IPS-18a (cell line): ENCODE results near the gene AKAP13.
"Not testable (repeated sequence)": the region's sequence is repeated elsewhere in the genome, so short reads cannot be mapped to it uniquely, and the experiment has no call there.

Experiments
- H3K27ac ChIP-seq: one replicate; pipeline ENCODE4 v1.5.1; 2013; ENCODE audit warnings: low read length
- H3K27me3 ChIP-seq: one replicate; pipeline ENCODE4 v1.6.1; 2013; ENCODE audit warnings: mild to moderate bottlenecking, low read length; ENCODE audit not compliant: control insufficient read depth, insufficient read depth
- H3K36me3 ChIP-seq: one replicate; pipeline ENCODE4 v1.6.1; 2013; ENCODE audit warnings: low read depth, low read length; ENCODE audit not compliant: control insufficient read depth
- H3K4me1 ChIP-seq: one replicate; pipeline ENCODE4 v1.6.1; 2013; ENCODE audit warnings: low read depth, low read length; ENCODE audit not compliant: control insufficient read depth
- H3K4me3 ChIP-seq: one replicate; pipeline ENCODE4 v1.5.1; 2013; ENCODE audit warnings: low read length
- H3K9ac ChIP-seq: one replicate; pipeline ENCODE4 v1.6.1; 2013; ENCODE audit warnings: mild to moderate bottlenecking, low read length, moderate library complexity
- H3K9me3 ChIP-seq: one replicate; pipeline ENCODE4 v1.6.1; 2013; ENCODE audit warnings: low read depth, low read length; ENCODE audit not compliant: control insufficient read depth

AKAP13 gene

GRCh38 chr15:85421116-85421925 lies 40.9 kb downstream of the AKAP13 start:
- Histone ChIP-seq H3K27ac (no peak overlapping the region), H3K9ac (no peak overlapping the region), H3K27me3 (no peaks in the 10 kb centered on the region), H3K36me3 (no peaks in the 10 kb centered on the region), H3K4me3 (no peak overlapping the region), H3K4me1 (no peaks in the 10 kb centered on the region), H3K9me3 (no peaks in the 10 kb centered on the region)

- Histone ChIP-seq H3K27ac (no peak overlapping the region), H3K4me3 (no peak overlapping the region), H3K9ac (no peak overlapping the region), H3K27me3 (no peaks in the 10 kb centered on the region), H3K4me1 (no peaks in the 10 kb centered on the region), H3K36me3 (no peaks in the 10 kb centered on the region), H3K9me3 (no peaks in the 10 kb centered on the region)
Observed at GRCh38 chr15:85422607-85423006, 42.2 kb downstream of the AKAP13 start.

- no peak overlapping the region for H3K4me3 ChIP-seq
Observed at GRCh38 chr15:85423256-85423655, 42.9 kb downstream of the AKAP13 start.

GRCh38 chr15:85424154-85424553 lies 43.8 kb downstream of the AKAP13 start:
- H3K9me3 ChIP-seq: no peaks in the 10 kb centered on the region
- H3K36me3 ChIP-seq: no peaks in the 10 kb centered on the region
- H3K4me1 ChIP-seq: no peaks in the 10 kb centered on the region
- H3K9ac ChIP-seq: no peak overlapping the region
- no peak overlapping the region for H3K4me3 ChIP-seq
- no peak overlapping the region for H3K27ac ChIP-seq
- no peaks in the 10 kb centered on the region for H3K27me3 ChIP-seq

More at GRCh38 chr15:85423256-85423655, 42.9 kb downstream of the AKAP13 start:
- Histone ChIP-seq H3K9me3 (no peaks in the 10 kb centered on the region), H3K4me1 (no peaks in the 10 kb centered on the region), H3K36me3 (no peaks in the 10 kb centered on the region), H3K9ac (no peak overlapping the region), H3K27me3 (no peaks in the 10 kb centered on the region), H3K27ac (no peak overlapping the region)

- Histone ChIP-seq H3K9me3 (no peaks in the 10 kb centered on the region), H3K4me3 (no peak overlapping the region), H3K36me3 (no peaks in the 10 kb centered on the region), H3K9ac (no peak overlapping the region), H3K27me3 (no peaks in the 10 kb centered on the region), H3K27ac (no peak overlapping the region), H3K4me1 (peaks cover 19% of the 10 kb centered on the region)
Observed at GRCh38 chr15:85426481-85426880, 46.1 kb downstream of the AKAP13 start.

GRCh38 chr15:85427286-85428028 lies 47.1 kb downstream of the AKAP13 start:
- no peak overlapping the region for H3K27ac ChIP-seq
- no peaks in the 10 kb centered on the region for H3K36me3 ChIP-seq
- H3K4me1 ChIP-seq: peaks cover 27% of the 10 kb centered on the region
- no peaks in the 10 kb centered on the region for H3K27me3 ChIP-seq
- no peaks in the 10 kb centered on the region for H3K9me3 ChIP-seq
- no peak overlapping the region for H3K9ac ChIP-seq
- no peak overlapping the region for H3K4me3 ChIP-seq

- H3K9ac ChIP-seq: no peak overlapping the region
Observed at GRCh38 chr15:85429522-85429921, 49.1 kb downstream of the AKAP13 start.

GRCh38 chr15:85430406-85431204 lies 50.2 kb downstream of the AKAP13 start:
- Histone ChIP-seq H3K27me3 (no peaks in the 10 kb centered on the region), H3K27ac (no peak overlapping the region), H3K9me3 (no peaks in the 10 kb centered on the region), H3K4me3 (no peak overlapping the region), H3K9ac (no peak overlapping the region), H3K4me1 (peaks cover 36% of the 10 kb centered on the region), H3K36me3 (no peaks in the 10 kb centered on the region)

More at GRCh38 chr15:85429522-85429921, 49.1 kb downstream of the AKAP13 start:
- H3K4me1 ChIP-seq: peaks cover 36% of the 10 kb centered on the region
- no peaks in the 10 kb centered on the region for H3K27me3 ChIP-seq
- H3K27ac ChIP-seq: no peak overlapping the region
- H3K36me3 ChIP-seq: no peaks in the 10 kb centered on the region
- H3K4me3 ChIP-seq: no peak overlapping the region
- no peaks in the 10 kb centered on the region for H3K9me3 ChIP-seq

GRCh38 chr15:85439996-85440395 lies 59.6 kb downstream of the AKAP13 start:
- H3K36me3 ChIP-seq: no peaks in the 10 kb centered on the region
- H3K4me1 ChIP-seq: peaks cover 16% of the 10 kb centered on the region
- no peak overlapping the region for H3K27ac ChIP-seq
- H3K9me3 ChIP-seq: no peaks in the 10 kb centered on the region
- H3K4me3 ChIP-seq: no peak overlapping the region
- H3K27me3 ChIP-seq: no peaks in the 10 kb centered on the region
- H3K9ac ChIP-seq: no peak overlapping the region

- Histone ChIP-seq H3K27ac (no peak overlapping the region), H3K27me3 (no peaks in the 10 kb centered on the region), H3K4me3 (no peak overlapping the region), H3K4me1 (peaks cover 20% of the 10 kb centered on the region), H3K9ac (no peak overlapping the region), H3K9me3 (no peaks in the 10 kb centered on the region), H3K36me3 (no peaks in the 10 kb centered on the region)
Observed at GRCh38 chr15:85440451-85440850, 60.0 kb downstream of the AKAP13 start.

- H3K9me3 ChIP-seq, H3K27ac ChIP-seq, H3K27me3 ChIP-seq, H3K9ac ChIP-seq, H3K36me3 ChIP-seq, H3K4me3 ChIP-seq: not testable (repeated sequence)
- H3K4me1 ChIP-seq: peaks cover 21% of the 10 kb centered on the region
Observed at GRCh38 chr15:85441854-85442253, 61.5 kb downstream of the AKAP13 start.
